Measurements from ENCODE around the gene ZNF766. TPM values are rescaled to one million over a fixed set of nuclear protein-coding genes. Genes with fewer than 3 reads are reported as not detected.

ZNF766 gene
- total RNA-seq, 1 donor from 2014 or later = 13.2 TPM

- Histone ChIP-seq H4K20me1 (ENCODE audit: insufficient read depth, low read length) (peaks cover 17% of the 10 kb centered on the region), H3K79me2 (ENCODE audit: insufficient read depth, low read length) (peaks cover 57% of the 10 kb centered on the region), H3K27me3 (ENCODE audit: insufficient read depth, low read length) (no peaks in the 10 kb centered on the region), H3K9me3 (ENCODE audit: insufficient read depth, low read depth, low read length) (peaks cover 5% of the 10 kb centered on the region), H2AFZ (ENCODE audit: low read depth, low read length) (peak overlapping the region; percentile 90), H3K4me2 (ENCODE audit: low read length) (peak overlapping the region; percentile 91), H3K4me1 (ENCODE audit: insufficient read depth, low read length) (no peaks in the 10 kb centered on the region), H3K4me3 (ENCODE audit: insufficient read depth, low read depth, low read length) (peak overlapping the region; percentile 96), H3K36me3 (ENCODE audit: insufficient read depth, low read length) (no peaks in the 10 kb centered on the region), H3K9ac (ENCODE audit: low read length) (peak overlapping the region; percentile 100), H3K27ac (ENCODE audit: low read depth, low read length) (peak overlapping the region; percentile 98)
- Mint-ChIP-seq H3K36me3 (ENCODE audit: low read depth, unreplicated experiment) (peaks cover 16% of the 10 kb centered on the region), H3K4me1 (ENCODE audit: low read depth, unreplicated experiment) (peaks cover 14% of the 10 kb centered on the region), H3K27ac (ENCODE audit: unreplicated experiment) (peak overlapping the region; percentile 99), H3K4me3 (ENCODE audit: unreplicated experiment) (peak overlapping the region; percentile 95), H3K27me3 (ENCODE audit: low read depth, unreplicated experiment) (no peaks in the 10 kb centered on the region), H3K9me3 (ENCODE audit: unreplicated experiment) (peaks cover 10% of the 10 kb centered on the region)
- DNase-seq (ENCODE audit: low read depth) = no peak
- no peak for FAIRE-seq
- no peak for TF ChIP-seq EZH2 (IDR thresholded peaks at IDR 0.05; ENCODE audit: insufficient read depth, low read length)
- TF ChIP-seq CTCF (IDR thresholded peaks at IDR 0.05; ENCODE audit: insufficient read depth, low read depth, low read length) = no peak
Observed at GRCh38 chr19:52270266-52270885, 989 bp downstream of the ZNF766 start.

- Histone ChIP-seq H3K4me1 (ENCODE audit: insufficient read depth, low read length) (no peaks in the 10 kb centered on the region), H3K79me2 (ENCODE audit: insufficient read depth, low read length) (peaks cover 85% of the 10 kb centered on the region), H3K4me3 (ENCODE audit: insufficient read depth, low read depth, low read length) (no peak overlapping the region), H2AFZ (ENCODE audit: low read depth, low read length) (no peak overlapping the region), H3K27ac (ENCODE audit: low read depth, low read length) (no peak overlapping the region), H3K9me3 (ENCODE audit: insufficient read depth, low read depth, low read length) (peaks cover 5% of the 10 kb centered on the region), H3K27me3 (ENCODE audit: insufficient read depth, low read length) (no peaks in the 10 kb centered on the region), H3K36me3 (ENCODE audit: insufficient read depth, low read length) (no peaks in the 10 kb centered on the region), H3K4me2 (ENCODE audit: low read length) (no peak overlapping the region), H3K9ac (ENCODE audit: low read length) (no peak overlapping the region), H4K20me1 (ENCODE audit: insufficient read depth, low read length) (peaks cover 27% of the 10 kb centered on the region)
- Mint-ChIP-seq H3K27me3 (ENCODE audit: low read depth, unreplicated experiment) (no peaks in the 10 kb centered on the region), H3K36me3 (ENCODE audit: low read depth, unreplicated experiment) (peaks cover 27% of the 10 kb centered on the region), H3K4me3 (ENCODE audit: unreplicated experiment) (no peak overlapping the region), H3K9me3 (ENCODE audit: unreplicated experiment) (peaks cover 12% of the 10 kb centered on the region), H3K27ac (ENCODE audit: unreplicated experiment) (no peak overlapping the region), H3K4me1 (ENCODE audit: low read depth, unreplicated experiment) (peaks cover 15% of the 10 kb centered on the region)
- FAIRE-seq (no peak), DNase-seq (ENCODE audit: low read depth) (no peak)
- TF ChIP-seq CTCF (IDR thresholded peaks at IDR 0.05; ENCODE audit: insufficient read depth, low read depth, low read length) (no peak), EZH2 (IDR thresholded peaks at IDR 0.05; ENCODE audit: insufficient read depth, low read length) (no peak)
Observed at GRCh38 chr19:52273301-52273700, 3.9 kb downstream of the ZNF766 start.

- Mint-ChIP-seq H3K4me3 (ENCODE audit: unreplicated experiment) (no peak overlapping the region), H3K27me3 (ENCODE audit: low read depth, unreplicated experiment) (no peaks in the 10 kb centered on the region), H3K36me3 (ENCODE audit: low read depth, unreplicated experiment) (peaks cover 31% of the 10 kb centered on the region), H3K27ac (ENCODE audit: unreplicated experiment) (peak overlapping the region; percentile 16), H3K9me3 (ENCODE audit: unreplicated experiment) (peaks cover 12% of the 10 kb centered on the region), H3K4me1 (ENCODE audit: low read depth, unreplicated experiment) (peaks cover 15% of the 10 kb centered on the region)
- no peak for TF ChIP-seq EZH2 (IDR thresholded peaks at IDR 0.05; ENCODE audit: insufficient read depth, low read length)
- Histone ChIP-seq H3K79me2 (ENCODE audit: insufficient read depth, low read length) (peaks cover 94% of the 10 kb centered on the region), H3K36me3 (ENCODE audit: insufficient read depth, low read length) (no peaks in the 10 kb centered on the region), H3K9me3 (ENCODE audit: insufficient read depth, low read depth, low read length) (peaks cover 5% of the 10 kb centered on the region), H3K27ac (ENCODE audit: low read depth, low read length) (no peak overlapping the region), H2AFZ (ENCODE audit: low read depth, low read length) (no peak overlapping the region), H3K9ac (ENCODE audit: low read length) (no peak overlapping the region), H3K4me3 (ENCODE audit: insufficient read depth, low read depth, low read length) (no peak overlapping the region), H3K27me3 (ENCODE audit: insufficient read depth, low read length) (no peaks in the 10 kb centered on the region), H3K4me2 (ENCODE audit: low read length) (no peak overlapping the region), H4K20me1 (ENCODE audit: insufficient read depth, low read length) (peaks cover 35% of the 10 kb centered on the region), H3K4me1 (ENCODE audit: insufficient read depth, low read length) (no peaks in the 10 kb centered on the region)
- no peak for DNase-seq (ENCODE audit: low read depth)
- FAIRE-seq = no peak
Observed at GRCh38 chr19:52274191-52274590, 4.8 kb downstream of the ZNF766 start.
